CD14-positive monocyte (primary cell): ENCODE measurements around the gene AMOTL2. TPM values are rescaled to one million over a fixed set of nuclear protein-coding genes. Genes with fewer than 3 reads are reported as not detected.

ENCODE experiments used
- DNase-seq, 3 donors: peaks; one replicate each; pipeline ENCODE4 v3.0.0-alpha.2; 2011 to 2022
- H2AFZ ChIP-seq: 2 replicates; pipeline ENCODE4 v1.6.0; 2012; ENCODE audit warnings: mild to moderate bottlenecking, low read depth, low read length, inconsistent platforms; ENCODE audit not compliant: insufficient read depth, poor library complexity, severe bottlenecking
- H3K27ac ChIP-seq, 2 donors: 1 replicate in 1 of 2; 2 replicates in 1 of 2; pipeline ENCODE4 v1.5.1; 2012 to 2013; ENCODE audit warnings: low read length in 2 of 2, control low read depth in 1 of 2, inconsistent platforms in 1 of 2, low read depth in 1 of 2, mild to moderate bottlenecking in 1 of 2
- H3K27me3 ChIP-seq, 2 donors: one replicate each; pipeline versions ENCODE4 v1.6.0 to v1.6.1; 2011 to 2013; ENCODE audit warnings: low read length in 2 of 2; ENCODE audit not compliant: control insufficient read depth in 2 of 2, insufficient read depth in 2 of 2
- H3K36me3 ChIP-seq, 2 donors: replicated peaks in 1 of 2; 1 replicate in 1 of 2; 2 replicates in 1 of 2; pipeline versions ENCODE4 v1.5.1 to v1.6.1; 2012 to 2013; ENCODE audit warnings: low read length in 2 of 2, control low read depth in 1 of 2, inconsistent platforms in 1 of 2, mild to moderate bottlenecking in 1 of 2; ENCODE audit not compliant: insufficient read depth in 2 of 2, control insufficient read depth in 1 of 2
- H3K4me1 ChIP-seq, 2 donors: 1 replicate in 1 of 2; 2 replicates in 1 of 2; pipeline versions ENCODE4 v1.5.1 to v1.6.1; 2012 to 2013; ENCODE audit warnings: low read length in 2 of 2, control low read depth in 1 of 2, inconsistent platforms in 1 of 2, mild to moderate bottlenecking in 1 of 2, moderate library complexity in 1 of 2; ENCODE audit not compliant: insufficient read depth in 2 of 2, control insufficient read depth in 1 of 2
- H3K4me2 ChIP-seq: replicated peaks from 2 replicates; pipeline ENCODE3; 2012; ENCODE audit warnings: low read length, moderate library complexity, mild to moderate bottlenecking; ENCODE audit not compliant: poor library complexity, severe bottlenecking; ENCODE audit errors: extremely low read depth
- H3K4me3 ChIP-seq, 3 experiments: fragments of 200-600 bp in 1 of 3; sonication (generic) in 1 of 3; replicated peaks in 1 of 3; 1 replicate in 2 of 3; 2 replicates in 1 of 3; pipeline ENCODE4 v1.5.1; 2011 to 2013; ENCODE audit warnings: low read length in 3 of 3, mild to moderate bottlenecking in 3 of 3, control low read depth in 2 of 3, low read depth in 2 of 3, inconsistent platforms in 1 of 3, moderate library complexity in 1 of 3
- H3K79me2 ChIP-seq: 2 replicates; pipeline ENCODE4 v1.6.0; 2012; ENCODE audit warnings: mild to moderate bottlenecking, control low read depth, inconsistent platforms, low read length, moderate library complexity; ENCODE audit not compliant: insufficient read depth
- H3K9ac ChIP-seq: 2 replicates; pipeline ENCODE4 v1.6.0; 2017; ENCODE audit warnings: low read length, mild to moderate bottlenecking; ENCODE audit not compliant: insufficient read depth, poor library complexity, severe bottlenecking
- H3K9me3 ChIP-seq, 2 donors: replicated peaks in 1 of 2; 1 replicate in 1 of 2; 2 replicates in 1 of 2; pipeline versions ENCODE4 v1.5.1 to v1.6.1; 2012 to 2013; ENCODE audit warnings: low read length in 2 of 2, control low read depth in 1 of 2; ENCODE audit not compliant: control insufficient read depth in 1 of 2, insufficient read depth in 1 of 2
- H4K20me1 ChIP-seq: 2 replicates; pipeline ENCODE4 v1.6.0; 2012; ENCODE audit warnings: mild to moderate bottlenecking, low read length, control low read depth, moderate library complexity; ENCODE audit not compliant: insufficient read depth
- H3K27ac Mint-ChIP-seq, 7 donors: one replicate each; pipeline ENCODE4 v1.8.0; 2020; ENCODE audit warnings: mild to moderate bottlenecking in 7 of 7, mixed read lengths in 7 of 7, moderate library complexity in 6 of 7, inconsistent platforms in 2 of 7
- H3K27me3 Mint-ChIP-seq, 3 donors: one replicate each; pipeline ENCODE4 v1.8.0; 2021 to 2022; ENCODE audit warnings: low read depth in 3 of 3, mild to moderate bottlenecking in 3 of 3, mixed read lengths in 3 of 3, moderate library complexity in 3 of 3, inconsistent platforms in 1 of 3
- H3K36me3 Mint-ChIP-seq, 2 donors: one replicate each; pipeline ENCODE4 v1.8.0; 2020; ENCODE audit warnings: mixed read lengths in 2 of 2, inconsistent platforms in 1 of 2, mild to moderate bottlenecking in 1 of 2
- H3K4me1 Mint-ChIP-seq: one replicate; pipeline ENCODE4 v1.8.0; 2020; ENCODE audit warnings: mild to moderate bottlenecking, mixed read lengths
- H3K4me3 Mint-ChIP-seq, 2 donors: one replicate each; pipeline ENCODE4 v1.8.0; 2020; ENCODE audit warnings: mild to moderate bottlenecking in 2 of 2, mixed read lengths in 2 of 2, moderate library complexity in 1 of 2
- H3K9me3 Mint-ChIP-seq, 7 donors: one replicate each; pipeline ENCODE4 v1.8.0; 2020 to 2022; ENCODE audit warnings: mixed read lengths in 7 of 7, mild to moderate bottlenecking in 6 of 7, moderate library complexity in 6 of 7, inconsistent platforms in 2 of 7
- CTCF ChIP-seq: fragments of 200-600 bp; IDR thresholded peaks from one replicate; pipeline ENCODE4 v1.8.0; 2022; ENCODE audit warnings: antibody characterized with exemption, mild to moderate bottlenecking
- WGBS: methylation state at CpG from one replicate; pipeline ENCODE4 v1.1.5; 2013; ENCODE audit warnings: missing lambda C conversion rate; ENCODE audit not compliant: insufficient coverage; 5-methylcytosine and 5-hydroxymethylcytosine counted together
- intact Hi-C, 2 donors: fragments of 100-400 bp; cut with micrococcal nuclease; formaldehyde crosslinking; loops; one replicate each; pipeline versions ENCODE4 v1.15.0 to v1.15.1; 2023
- polyA plus RNA-seq, 3 donors: library from polyadenylated mRNA; depleted of rRNA in 1 of 3; unstranded in 2 of 3; stranded (reverse) in 1 of 3; fragments of 300-500 nt in 2 of 3; fragments of >200 nt in 1 of 3; fragmentation: Illumina TruSeq in 2 of 3; gene quantifications; 1 replicate in 2 of 3; 2 replicates in 1 of 3; pipeline ENCODE4 v1.2.3, GENCODE V29; 2012 to 2021

AMOTL2 gene
- polyA plus RNA-seq, 3 donors: 0.01 TPM; not detected in 2

GRCh38 chr3:134319931-134320330 is 54.3 kb downstream of the AMOTL2 start:
- no peak overlapping the region for H3K9ac ChIP-seq
- Mint-ChIP-seq H3K27me3 (peaks cover 7 to 17% (median 7%) of the 10 kb centered on the region in 3 donors), H3K9me3 (peaks cover 0 to 2% (median 0%) of the 10 kb centered on the region in 7 donors), H3K4me3 (no peak overlapping the region), H3K36me3 (no peaks in the 10 kb centered on the region), H3K27ac (no peak overlapping the region), H3K4me1 (no peaks in the 10 kb centered on the region)
- H2AFZ ChIP-seq: no peak overlapping the region
- H3K4me1 ChIP-seq: no peaks in the 10 kb centered on the region
- H3K36me3 ChIP-seq: no peaks in the 10 kb centered on the region
- no peak for TF ChIP-seq CTCF
- no peaks in the 10 kb centered on the region for H3K79me2 ChIP-seq
- H3K27me3 ChIP-seq: peaks cover 0 to 3% of the 10 kb centered on the region in 2 donors
- DNase-seq: no peak
- no peak overlapping the region for H3K4me3 ChIP-seq
- H3K9me3 ChIP-seq: no peaks in the 10 kb centered on the region
- WGBS: no CpG with 5 or more reads among the region's 2 CpGs
- intact Hi-C loops: no loop called here
- H4K20me1 ChIP-seq: no peaks in the 10 kb centered on the region
- no peak overlapping the region for H3K27ac ChIP-seq
- no peak overlapping the region for H3K4me2 ChIP-seq

- Mint-ChIP-seq H3K27ac (no peak overlapping the region), H3K9me3 (peaks cover 0 to 6% (median 0%) of the 10 kb centered on the region in 7 donors), H3K4me1 (peaks cover 3% of the 10 kb centered on the region), H3K27me3 (peaks cover 22 to 35% (median 23%) of the 10 kb centered on the region in 3 donors), H3K36me3 (peaks cover 0 to 3% of the 10 kb centered on the region in 2 donors), H3K4me3 (no peak overlapping the region)
- Histone ChIP-seq H3K9ac (no peak overlapping the region), H3K4me2 (no peak overlapping the region), H2AFZ (no peak overlapping the region), H3K27me3 (peaks cover 11 to 16% of the 10 kb centered on the region in 2 donors), H4K20me1 (no peaks in the 10 kb centered on the region), H3K27ac (no peak overlapping the region), H3K36me3 (no peaks in the 10 kb centered on the region), H3K9me3 (no peaks in the 10 kb centered on the region), H3K4me1 (peaks cover 0 to 5% of the 10 kb centered on the region in 2 donors), H3K4me3 (no peak overlapping the region), H3K79me2 (no peaks in the 10 kb centered on the region)
- no peak for TF ChIP-seq CTCF
- DNase-seq: no peak
- WGBS: no CpG with 5 or more reads among the region's 2 CpGs
- intact Hi-C loops: no loop called here
Observed at GRCh38 chr3:134318166-134318565, 56.1 kb downstream of the AMOTL2 start.
